ENCODE data around the gene TENM4. TPM values are rescaled to one million over a fixed set of nuclear protein-coding genes. Genes with fewer than 3 reads are reported as not detected.

Gene TENM4
- total and polyA plus RNA-seq, 10 of the 15 experiments (the other 5 are each of a cell fraction or from before 2014, with no cell fraction given) = 0.03 to 0.12 (median 0.06) TPM; not detected in 7

GRCh38 chr11:79264284-79264683 lies 176.5 kb downstream of the TENM4 start (continued):
- TF ChIP-seq RELB (IDR thresholded peaks at IDR 0.05; ENCODE audit: low read depth) (no peak), CBX3 (IDR thresholded peaks at IDR 0.05; ENCODE audit: borderline replicate concordance, low read depth) (no peak), IKZF2 (IDR thresholded peaks at IDR 0.05) (no peak)
- TF ChIP-seq, protein P1, sequence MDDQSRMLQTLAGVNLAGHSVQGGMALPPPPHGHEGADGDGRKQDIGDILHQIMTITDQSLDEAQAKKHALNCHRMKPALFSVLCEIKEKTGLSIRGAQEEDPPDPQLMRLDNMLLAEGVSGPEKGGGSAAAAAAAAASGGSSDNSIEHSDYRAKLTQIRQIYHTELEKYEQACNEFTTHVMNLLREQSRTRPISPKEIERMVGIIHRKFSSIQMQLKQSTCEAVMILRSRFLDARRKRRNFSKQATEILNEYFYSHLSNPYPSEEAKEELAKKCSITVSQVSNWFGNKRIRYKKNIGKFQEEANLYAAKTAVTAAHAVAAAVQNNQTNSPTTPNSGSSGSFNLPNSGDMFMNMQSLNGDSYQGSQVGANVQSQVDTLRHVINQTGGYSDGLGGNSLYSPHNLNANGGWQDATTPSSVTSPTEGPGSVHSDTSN (IDR thresholded peaks at IDR 0.05; ENCODE audit: insufficient replicate concordance, low read depth, low read length) = no peak

DNA sequence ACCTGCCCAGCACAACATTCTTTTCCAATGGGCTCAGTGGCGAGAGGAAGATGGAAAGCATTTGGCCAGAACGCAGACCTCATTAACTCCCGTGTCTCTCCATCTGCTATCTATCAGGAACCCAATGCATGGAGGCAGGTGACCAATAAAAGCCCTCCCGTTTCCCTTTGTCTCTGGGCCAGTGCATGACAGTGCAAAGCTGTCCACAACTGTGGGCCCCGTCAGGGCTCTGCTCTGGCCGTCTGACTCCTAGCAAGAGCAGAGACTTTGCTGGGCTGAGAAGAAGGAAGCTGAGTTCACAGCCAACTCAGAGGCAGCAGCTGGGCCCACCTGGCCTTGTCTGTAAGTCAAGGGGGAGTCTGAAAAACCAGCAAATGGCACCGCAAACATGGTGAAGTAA lies 177.8 kb downstream of the TENM4 start:
- intact Hi-C loops (cut with micrococcal nuclease; ENCODE audit: unreplicated experiment) (no loop called here), in situ Hi-C loops (cut with MboI) (no loop called here)
- Histone ChIP-seq H3K27me3 (replicated peaks in 1 of 2; ENCODE audit: control insufficient read depth in 2 of 2, insufficient read depth in 2 of 2, low read length in 1 of 2) (no peaks in the 10 kb centered on the region), H3K36me3 (ENCODE audit: control insufficient read depth in 2 of 2, insufficient read depth in 2 of 2, low read length in 1 of 2) (no peaks in the 10 kb centered on the region), H3K79me2 (ENCODE audit: control insufficient read depth, insufficient read depth, low read length) (no peaks in the 10 kb centered on the region), H3K9ac (ENCODE audit: control insufficient read depth, insufficient read depth, low read length) (no peak overlapping the region), H3K9me3 (replicated peaks; ENCODE audit: control insufficient read depth, insufficient read depth, low read length) (no peaks in the 10 kb centered on the region), H2AFZ (ENCODE audit: control insufficient read depth, low read depth, low read length) (no peak overlapping the region), H3K4me2 (ENCODE audit: control insufficient read depth, insufficient read depth) (no peak overlapping the region), H3K27ac (ENCODE audit: control insufficient read depth, insufficient read depth) (no peak overlapping the region), H3K4me1 (ENCODE audit: control insufficient read depth, insufficient read depth, low read length) (no peaks in the 10 kb centered on the region), H4K20me1 (ENCODE audit: control insufficient read depth, insufficient read depth) (no peaks in the 10 kb centered on the region), H3K4me3 (no peak overlapping the region)
- FAIRE-seq (no peak), DNase-seq (ENCODE audit: low read depth, low spot score) (no peak), ATAC-seq (no peak)
- 17% methylated on average over 7 of the region's 7 CpGs for WGBS (ENCODE audit: insufficient coverage, insufficient replicate concordance, low lambda C conversion rate, missing lambda C conversion rate)
- no TSS peak for BruUV-seq (replicated peaks)
- POLR2A ChIA-PET = no interaction called here
- CTCF ChIA-PET = no interaction called here
- TF ChIP-seq BRCA1 (IDR thresholded peaks at IDR 0.05; ENCODE audit: low read depth, low read length) (no peak), TARDBP (IDR thresholded peaks at IDR 0.05; ENCODE audit: borderline replicate concordance) (no peak), RAD21 (IDR thresholded peaks at IDR 0.05; ENCODE audit: insufficient read depth, low read depth, low read length) (no peak), E2F8 (IDR thresholded peaks at IDR 0.05; ENCODE audit: low read depth, partially characterized antibody) (no peak), CREM (IDR thresholded peaks at IDR 0.05; ENCODE audit: low read depth) (no peak), MTA3 (IDR thresholded peaks at IDR 0.05; ENCODE audit: borderline replicate concordance, low read length) (no peak)
- TF ChIP-seq, protein P2, sequence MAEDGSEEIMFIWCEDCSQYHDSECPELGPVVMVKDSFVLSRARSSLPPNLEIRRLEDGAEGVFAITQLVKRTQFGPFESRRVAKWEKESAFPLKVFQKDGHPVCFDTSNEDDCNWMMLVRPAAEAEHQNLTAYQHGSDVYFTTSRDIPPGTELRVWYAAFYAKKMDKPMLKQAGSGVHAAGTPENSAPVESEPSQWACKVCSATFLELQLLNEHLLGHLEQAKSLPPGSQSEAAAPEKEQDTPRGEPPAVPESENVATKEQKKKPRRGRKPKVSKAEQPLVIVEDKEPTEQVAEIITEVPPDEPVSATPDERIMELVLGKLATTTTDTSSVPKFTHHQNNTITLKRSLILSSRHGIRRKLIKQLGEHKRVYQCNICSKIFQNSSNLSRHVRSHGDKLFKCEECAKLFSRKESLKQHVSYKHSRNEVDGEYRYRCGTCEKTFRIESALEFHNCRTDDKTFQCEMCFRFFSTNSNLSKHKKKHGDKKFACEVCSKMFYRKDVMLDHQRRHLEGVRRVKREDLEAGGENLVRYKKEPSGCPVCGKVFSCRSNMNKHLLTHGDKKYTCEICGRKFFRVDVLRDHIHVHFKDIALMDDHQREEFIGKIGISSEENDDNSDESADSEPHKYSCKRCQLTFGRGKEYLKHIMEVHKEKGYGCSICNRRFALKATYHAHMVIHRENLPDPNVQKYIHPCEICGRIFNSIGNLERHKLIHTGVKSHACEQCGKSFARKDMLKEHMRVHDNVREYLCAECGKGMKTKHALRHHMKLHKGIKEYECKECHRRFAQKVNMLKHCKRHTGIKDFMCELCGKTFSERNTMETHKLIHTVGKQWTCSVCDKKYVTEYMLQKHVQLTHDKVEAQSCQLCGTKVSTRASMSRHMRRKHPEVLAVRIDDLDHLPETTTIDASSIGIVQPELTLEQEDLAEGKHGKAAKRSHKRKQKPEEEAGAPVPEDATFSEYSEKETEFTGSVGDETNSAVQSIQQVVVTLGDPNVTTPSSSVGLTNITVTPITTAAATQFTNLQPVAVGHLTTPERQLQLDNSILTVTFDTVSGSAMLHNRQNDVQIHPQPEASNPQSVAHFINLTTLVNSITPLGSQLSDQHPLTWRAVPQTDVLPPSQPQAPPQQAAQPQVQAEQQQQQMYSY (CRISPR knock-in tag; IDR thresholded peaks at IDR 0.05) = no peak
- RAD21 ChIA-PET (ENCODE audit: unreplicated experiment) = no interaction called here
- SMC1A ChIA-PET (ENCODE audit: uncharacterized antibody, unreplicated experiment) = no interaction called here
